Neural crest cell (in vitro differentiated cells): ENCODE results near the gene LCP1. TPM values are rescaled to one million over a fixed set of nuclear protein-coding genes. Genes with fewer than 3 reads are reported as not detected.
A peak's percentile ranks its signal among the peaks of the same experiment; 100 is the strongest.

ENCODE experiments used
- DNase-seq: peaks from one replicate; pipeline ENCODE4 v3.0.0; 2021; ENCODE audit warnings: low read depth, mixed read lengths, low spot score
- H3K27ac Mint-ChIP-seq: one replicate; pipeline ENCODE4 v1.8.0; 2021; ENCODE audit warnings: mild to moderate bottlenecking, mixed read lengths; ENCODE audit not compliant: unreplicated experiment
- H3K27me3 Mint-ChIP-seq: 2 replicates; pipeline ENCODE4 v1.8.0; 2021; ENCODE audit warnings: low read depth, mild to moderate bottlenecking, mixed read lengths
- H3K36me3 Mint-ChIP-seq: 2 replicates; pipeline ENCODE4 v1.8.0; 2021; ENCODE audit warnings: low read depth, mild to moderate bottlenecking, mixed read lengths
- H3K4me1 Mint-ChIP-seq: 2 replicates; pipeline ENCODE4 v1.8.0; 2021; ENCODE audit warnings: mixed read lengths
- H3K4me3 Mint-ChIP-seq: one replicate; pipeline ENCODE4 v1.8.0; 2021; ENCODE audit warnings: mild to moderate bottlenecking, mixed read lengths
- H3K9me3 Mint-ChIP-seq: 2 replicates; pipeline ENCODE4 v1.8.0; 2021; ENCODE audit warnings: mixed read lengths
- total RNA-seq: library from RNA; stranded (reverse); gene quantifications from 2 replicates; pipeline ENCODE4 v1.2.1, GENCODE V29; 2021
- TF ChIP-seq, protein P1 (sequence below): fragments of 200-600 bp; sonication (generic); conservative IDR thresholded peaks from 2 replicates; pipeline ENCODE4 v1.5.0; 2021; ENCODE audit warnings: antibody characterized with exemption, mild to moderate bottlenecking

LCP1 gene
- total RNA-seq, 1 donor from 2014 or later, result 7.6 TPM

DNA sequence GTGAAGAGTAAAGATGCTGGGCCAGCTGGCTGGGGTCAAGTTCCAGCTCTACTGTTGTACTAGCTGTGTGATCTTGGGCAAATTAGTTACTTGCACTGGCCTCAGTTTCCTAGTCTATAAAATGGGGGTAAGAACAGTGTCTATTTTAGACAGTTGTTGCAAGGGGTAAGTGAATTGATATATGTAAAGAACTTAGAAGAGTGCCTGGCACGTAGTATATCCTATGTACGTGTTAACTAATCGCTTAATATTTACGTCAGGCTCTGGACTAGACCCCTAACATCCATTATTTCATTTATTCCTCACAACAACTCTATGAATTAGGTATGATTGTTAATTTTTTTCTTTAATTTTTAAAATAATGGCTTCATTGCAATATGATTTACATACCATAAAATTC is 3.7 kb upstream of the LCP1 start:
- Mint-ChIP-seq H3K9me3 (no peaks in the 10 kb centered on the region), H3K36me3 (no peaks in the 10 kb centered on the region), H3K27me3 (no peaks in the 10 kb centered on the region), H3K4me3 (no peak overlapping the region), H3K27ac (no peak overlapping the region), H3K4me1 (peaks cover 9% of the 10 kb centered on the region)
- no peak for DNase-seq
- TF ChIP-seq, protein P1, sequence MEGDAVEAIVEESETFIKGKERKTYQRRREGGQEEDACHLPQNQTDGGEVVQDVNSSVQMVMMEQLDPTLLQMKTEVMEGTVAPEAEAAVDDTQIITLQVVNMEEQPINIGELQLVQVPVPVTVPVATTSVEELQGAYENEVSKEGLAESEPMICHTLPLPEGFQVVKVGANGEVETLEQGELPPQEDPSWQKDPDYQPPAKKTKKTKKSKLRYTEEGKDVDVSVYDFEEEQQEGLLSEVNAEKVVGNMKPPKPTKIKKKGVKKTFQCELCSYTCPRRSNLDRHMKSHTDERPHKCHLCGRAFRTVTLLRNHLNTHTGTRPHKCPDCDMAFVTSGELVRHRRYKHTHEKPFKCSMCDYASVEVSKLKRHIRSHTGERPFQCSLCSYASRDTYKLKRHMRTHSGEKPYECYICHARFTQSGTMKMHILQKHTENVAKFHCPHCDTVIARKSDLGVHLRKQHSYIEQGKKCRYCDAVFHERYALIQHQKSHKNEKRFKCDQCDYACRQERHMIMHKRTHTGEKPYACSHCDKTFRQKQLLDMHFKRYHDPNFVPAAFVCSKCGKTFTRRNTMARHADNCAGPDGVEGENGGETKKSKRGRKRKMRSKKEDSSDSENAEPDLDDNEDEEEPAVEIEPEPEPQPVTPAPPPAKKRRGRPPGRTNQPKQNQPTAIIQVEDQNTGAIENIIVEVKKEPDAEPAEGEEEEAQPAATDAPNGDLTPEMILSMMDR, result no peak

DNA sequence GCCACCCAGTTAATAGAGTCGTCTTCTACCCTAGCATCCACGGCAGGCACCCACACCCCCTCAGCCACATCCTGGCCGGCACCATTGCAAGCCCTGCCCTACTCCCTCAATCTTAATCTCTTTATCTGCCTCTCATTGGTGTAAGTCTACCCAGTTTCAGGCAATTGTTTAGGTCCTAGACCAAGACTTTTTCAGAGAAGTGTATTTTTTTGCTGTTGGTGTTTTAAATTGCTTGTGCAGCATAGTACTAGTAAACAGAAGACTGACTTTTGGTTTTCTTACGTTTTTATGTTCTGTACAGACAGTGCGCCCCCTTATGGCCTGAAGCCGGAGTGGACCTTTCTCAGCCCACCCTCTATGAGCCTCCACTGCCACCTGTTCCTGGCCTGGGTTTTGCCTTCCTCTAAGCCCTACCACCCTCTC is 2.3 kb upstream of the LCP1 start:
- no peak overlapping the region for H3K27ac Mint-ChIP-seq
- DNase-seq, result peak; percentile 33
- TF ChIP-seq, protein P1, result peak; percentile 59
- no peaks in the 10 kb centered on the region for H3K9me3 Mint-ChIP-seq
- no peak overlapping the region for H3K4me3 Mint-ChIP-seq
- H3K36me3 Mint-ChIP-seq, result peaks cover under 1% of the 10 kb centered on the region
- peaks cover 21% of the 10 kb centered on the region for H3K4me1 Mint-ChIP-seq
- no peaks in the 10 kb centered on the region for H3K27me3 Mint-ChIP-seq

DNA sequence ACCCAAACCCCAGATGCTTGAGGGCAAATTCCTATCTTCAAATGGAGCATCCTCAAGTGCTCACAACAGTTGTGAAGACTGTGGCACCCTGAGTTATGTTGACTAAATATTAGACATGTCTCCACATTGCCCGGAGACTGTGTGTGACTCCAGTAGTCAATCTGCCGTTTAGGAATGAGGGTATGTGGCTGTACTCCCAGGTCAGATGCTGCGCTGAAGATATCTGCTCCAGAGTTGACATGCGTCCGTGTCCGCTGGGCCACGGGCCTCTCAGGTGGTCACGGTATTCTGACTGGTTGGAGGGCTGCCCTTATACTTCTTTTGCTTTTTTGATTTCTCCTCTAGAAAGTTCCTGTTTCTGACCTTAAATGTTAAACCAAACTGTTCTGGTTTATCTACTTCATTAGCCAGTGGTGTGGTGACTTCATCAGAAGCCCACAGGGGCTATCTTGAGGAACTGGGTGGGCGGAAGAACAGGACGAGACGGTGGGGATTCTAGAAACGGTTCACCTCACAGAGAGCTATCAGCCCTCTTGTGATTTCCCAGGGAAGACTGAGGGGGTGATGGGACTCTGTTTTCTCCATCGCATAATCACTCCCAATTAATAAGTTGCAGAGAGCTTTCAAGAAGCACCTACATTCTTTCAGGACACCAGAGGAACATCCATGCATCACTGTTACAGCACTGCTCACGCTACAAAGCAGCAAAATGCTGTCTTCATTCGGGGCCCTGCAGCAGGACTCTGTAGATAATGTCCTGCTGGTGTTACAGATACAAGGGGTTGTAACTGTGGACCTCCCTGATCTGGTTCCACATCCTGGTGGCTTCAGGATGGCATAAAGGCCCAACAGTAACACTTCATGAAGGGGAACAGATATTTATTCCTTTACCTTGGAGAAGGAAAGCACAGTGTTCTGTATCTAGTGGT is 1.3 kb upstream of the LCP1 start:
- Mint-ChIP-seq H3K27ac (peak overlapping the region; percentile 24), H3K4me3 (no peak overlapping the region), H3K4me1 (peaks cover 25% of the 10 kb centered on the region), H3K36me3 (peaks cover 2% of the 10 kb centered on the region), H3K9me3 (peaks cover under 1% of the 10 kb centered on the region), H3K27me3 (no peaks in the 10 kb centered on the region)
- DNase-seq, result no peak
- TF ChIP-seq, protein P1, result no peak

DNA sequence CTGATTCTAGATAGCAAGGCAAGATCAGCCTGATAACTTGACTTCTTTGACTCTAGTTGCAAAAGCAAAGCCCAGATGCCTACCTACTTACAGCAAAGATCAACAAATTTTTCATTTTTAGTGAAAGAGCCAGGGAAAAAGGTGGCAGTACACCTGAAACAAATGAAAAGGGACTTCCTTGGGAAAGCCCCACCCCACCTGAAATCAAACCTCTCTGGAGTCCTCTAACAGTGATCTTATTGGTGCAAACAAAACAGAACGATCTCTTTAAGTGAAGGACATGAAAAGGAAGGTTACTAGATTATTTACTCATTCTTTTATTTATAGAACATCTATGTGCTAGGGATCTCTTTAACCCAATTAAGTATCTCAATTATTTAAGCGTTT is 507 bp upstream of the LCP1 start:
- Mint-ChIP-seq H3K4me3 (no peak overlapping the region), H3K27ac (no peak overlapping the region), H3K9me3 (peaks cover 3% of the 10 kb centered on the region), H3K36me3 (peaks cover 2% of the 10 kb centered on the region), H3K27me3 (no peaks in the 10 kb centered on the region), H3K4me1 (peaks cover 29% of the 10 kb centered on the region)
- TF ChIP-seq, protein P1, result no peak
- DNase-seq, result no peak

DNA sequence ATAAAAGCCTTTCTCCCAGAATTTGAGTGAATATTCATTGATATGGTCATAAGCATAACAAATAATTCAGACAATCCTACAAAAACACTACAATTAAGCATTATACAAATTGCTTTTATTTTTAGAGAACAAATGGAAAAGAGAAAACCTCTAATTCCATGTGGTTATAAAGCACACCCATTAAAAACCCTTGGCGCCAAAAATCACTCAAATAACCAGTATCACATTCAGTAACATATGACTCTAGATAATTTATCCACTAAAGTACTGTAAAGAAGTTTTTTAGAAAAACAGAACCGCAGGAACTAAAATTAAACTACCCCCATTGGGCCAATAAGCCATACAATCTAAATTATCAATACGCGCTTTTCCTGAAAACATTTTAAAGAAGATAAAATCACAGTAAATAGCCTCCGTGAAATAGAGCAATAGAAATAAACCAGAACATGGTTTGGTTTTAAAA is 569 bp downstream of the LCP1 start:
- Mint-ChIP-seq H3K9me3 (peaks cover 3% of the 10 kb centered on the region), H3K27me3 (no peaks in the 10 kb centered on the region), H3K4me3 (no peak overlapping the region), H3K27ac (no peak overlapping the region), H3K36me3 (peaks cover 2% of the 10 kb centered on the region), H3K4me1 (peaks cover 36% of the 10 kb centered on the region)
- TF ChIP-seq, protein P1, result no peak
- DNase-seq, result no peak
